GM18499 (cell line): ENCODE data around the gene PPFIA1.
"Not testable (repeated sequence)": the region's sequence is repeated elsewhere in the genome, so short reads cannot be mapped to it uniquely, and the experiment has no call there.

Experiments used
- ATAC-seq: cut with Tn5 transposase; IDR thresholded peaks from one replicate; pipeline ENCODE4 v1.9.1; 2021; ENCODE audit warnings: moderate number of reproducible peaks; ENCODE audit not compliant: insufficient read depth, unreplicated experiment

Gene PPFIA1

DNA sequence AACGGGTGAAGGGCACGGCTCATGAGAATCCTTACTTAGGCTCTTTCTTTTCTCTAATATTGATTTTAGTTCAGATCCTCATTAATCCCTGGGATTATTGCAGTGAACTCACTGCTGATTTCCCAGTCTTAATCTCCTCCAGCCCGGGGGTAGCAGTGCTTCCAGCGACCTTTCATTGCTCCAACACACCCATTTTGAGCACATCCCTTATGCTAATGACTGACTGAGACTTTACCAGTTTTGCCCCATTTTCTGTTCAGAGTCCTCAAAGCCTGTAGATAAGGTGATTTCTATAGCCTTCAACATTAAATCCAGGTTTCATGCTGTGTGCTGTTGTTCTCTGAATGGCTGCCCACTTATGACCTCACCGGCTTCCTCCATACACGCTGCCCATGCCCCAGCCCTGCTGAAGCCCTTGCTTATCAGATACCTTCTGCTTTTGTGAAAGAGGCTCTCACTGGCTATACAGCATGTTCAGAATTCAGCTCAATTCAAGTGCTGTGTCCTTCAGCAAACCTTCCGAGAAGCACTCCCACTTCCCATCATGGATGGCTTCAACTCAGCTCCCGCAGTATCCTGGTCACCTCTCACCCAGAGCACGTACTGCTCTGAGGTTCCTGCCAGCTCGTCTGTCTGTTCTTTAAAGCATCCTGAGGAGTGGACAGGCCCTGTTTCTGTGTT lies 49.0 kb downstream of the PPFIA1 start:
- ATAC-seq = no peak

DNA sequence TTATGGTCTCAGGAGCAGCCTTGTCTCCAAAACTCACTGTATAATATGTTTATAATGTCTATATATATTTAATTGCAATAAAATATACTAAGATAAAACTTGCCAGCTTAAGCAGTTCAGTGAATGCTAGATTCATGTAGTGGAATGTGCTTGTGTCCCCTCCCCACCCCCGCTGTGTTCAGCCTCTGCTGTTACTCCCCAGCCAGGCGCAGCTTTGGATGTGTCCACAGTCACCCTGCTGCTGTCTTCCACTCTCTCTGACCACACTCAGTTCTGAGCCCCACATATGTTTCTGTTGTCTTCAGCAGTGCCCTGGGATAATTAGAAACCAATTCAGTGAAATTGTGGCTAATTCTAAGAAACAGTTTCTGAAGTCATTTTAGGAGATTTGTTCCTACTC lies 52.2 kb downstream of the PPFIA1 start:
- ATAC-seq = no peak

DNA sequence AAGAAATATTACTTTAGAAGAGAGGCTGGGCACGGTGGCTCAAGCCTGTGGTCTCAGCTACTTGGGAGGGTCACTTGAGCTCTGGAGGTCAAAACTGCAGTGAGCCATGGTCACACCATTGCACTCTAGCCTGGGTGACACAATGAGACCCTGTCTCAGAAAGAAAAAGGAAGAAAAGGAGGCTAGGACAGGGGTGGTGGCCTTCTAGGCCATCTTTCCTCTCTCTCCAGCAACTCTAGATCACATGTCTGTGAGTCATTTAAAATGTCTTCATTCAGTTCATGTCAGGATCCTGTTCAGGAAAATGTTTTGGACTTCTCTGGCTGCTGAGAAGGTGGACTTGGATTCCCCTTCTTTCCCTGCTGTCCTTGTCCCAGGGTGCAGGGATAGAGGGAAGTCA lies 53.3 kb downstream of the PPFIA1 start:
- no peak for ATAC-seq

DNA sequence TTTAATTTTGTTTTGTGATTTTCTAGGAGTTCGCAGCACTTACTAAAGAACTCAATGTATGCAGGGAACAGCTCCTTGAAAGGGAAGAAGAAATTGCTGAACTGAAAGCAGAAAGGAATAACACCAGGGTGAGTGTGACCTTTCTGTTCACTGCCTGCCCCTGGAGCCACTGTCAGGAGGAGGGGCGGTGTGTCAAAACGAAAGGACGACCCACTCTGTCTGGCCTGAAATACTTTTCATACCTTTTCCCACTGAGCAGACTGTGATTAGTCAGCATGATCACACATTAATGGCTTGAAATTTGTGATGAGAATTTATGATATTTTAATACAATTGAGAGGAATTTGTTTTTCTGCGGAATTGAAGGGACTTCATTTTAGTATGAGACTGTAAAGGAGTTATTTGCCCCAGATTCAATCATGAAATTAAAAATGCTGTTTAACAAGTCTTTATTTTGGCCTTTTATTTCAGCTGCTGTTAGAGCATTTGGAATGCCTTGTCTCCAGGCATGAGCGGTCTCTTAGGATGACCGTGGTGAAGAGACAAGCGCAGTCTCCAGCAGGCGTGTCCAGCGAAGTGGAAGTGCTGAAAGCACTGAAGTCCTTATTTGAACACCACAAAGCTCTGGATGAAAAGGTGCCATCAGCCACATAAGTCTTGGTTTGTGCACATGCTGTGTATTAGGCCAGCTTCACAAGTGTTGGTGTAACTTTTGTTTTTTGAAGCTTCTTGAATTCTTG lies 54.1 kb downstream of the PPFIA1 start:
- no peak for ATAC-seq

DNA sequence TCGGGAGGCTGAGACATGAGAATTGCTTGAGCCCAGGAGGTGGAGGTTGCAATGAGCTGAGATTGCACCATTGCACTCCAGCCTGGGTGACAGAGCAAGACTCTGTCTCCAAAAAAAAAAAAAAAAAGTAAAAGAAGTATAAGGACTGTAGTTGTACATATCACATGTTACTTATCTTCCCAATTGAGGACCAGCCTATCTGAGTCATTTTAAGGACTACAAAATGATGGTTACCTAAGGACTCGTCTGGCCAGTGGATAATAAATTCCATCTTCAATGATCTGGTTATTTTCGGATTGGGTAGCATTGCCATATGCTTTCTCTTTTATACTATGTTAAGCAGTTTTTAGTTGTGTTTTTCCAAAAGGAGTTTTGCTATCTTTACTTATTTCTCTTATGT lies 55.3 kb downstream of the PPFIA1 start:
- ATAC-seq = no peak

DNA sequence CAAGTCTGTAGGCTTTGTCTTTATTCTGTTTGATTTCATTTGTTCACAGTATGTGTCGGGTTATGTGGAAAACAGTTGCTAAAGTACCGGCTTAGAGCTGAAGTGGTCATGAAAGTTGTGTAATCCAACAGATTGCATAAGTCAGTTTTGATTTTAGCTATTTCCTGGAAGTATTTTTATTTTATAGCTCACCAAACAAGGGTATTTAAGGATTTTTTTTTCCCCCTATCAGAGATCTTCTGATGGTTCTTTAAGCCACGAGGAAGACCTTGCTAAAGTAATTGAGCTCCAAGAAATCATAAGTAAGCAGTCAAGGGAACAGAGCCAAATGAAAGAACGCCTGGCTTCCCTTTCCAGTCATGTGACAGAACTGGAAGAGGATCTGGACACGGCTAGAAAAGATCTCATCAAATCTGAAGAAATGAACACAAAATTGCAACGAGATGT lies 55.9 kb downstream of the PPFIA1 start:
- no peak for ATAC-seq

DNA sequence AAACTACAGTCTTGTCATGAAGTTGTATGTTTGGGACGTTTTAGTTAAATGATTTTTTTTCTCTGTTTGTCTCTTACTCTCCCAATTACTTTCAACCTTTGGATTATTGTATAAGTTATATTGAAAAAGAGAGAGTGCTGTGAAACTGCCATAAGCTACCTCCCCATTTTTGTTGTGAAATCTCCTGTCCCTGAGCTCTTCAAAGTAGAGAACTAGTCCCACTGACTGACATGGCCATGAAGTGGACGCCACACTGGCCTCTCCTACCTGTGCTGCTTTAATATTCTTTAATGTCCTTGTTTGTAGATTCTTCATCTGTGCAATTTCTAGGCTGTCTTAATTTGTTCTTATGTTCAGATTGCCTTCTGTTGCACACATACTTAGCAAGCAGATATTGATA lies 56.3 kb downstream of the PPFIA1 start:
- ATAC-seq = no peak

DNA sequence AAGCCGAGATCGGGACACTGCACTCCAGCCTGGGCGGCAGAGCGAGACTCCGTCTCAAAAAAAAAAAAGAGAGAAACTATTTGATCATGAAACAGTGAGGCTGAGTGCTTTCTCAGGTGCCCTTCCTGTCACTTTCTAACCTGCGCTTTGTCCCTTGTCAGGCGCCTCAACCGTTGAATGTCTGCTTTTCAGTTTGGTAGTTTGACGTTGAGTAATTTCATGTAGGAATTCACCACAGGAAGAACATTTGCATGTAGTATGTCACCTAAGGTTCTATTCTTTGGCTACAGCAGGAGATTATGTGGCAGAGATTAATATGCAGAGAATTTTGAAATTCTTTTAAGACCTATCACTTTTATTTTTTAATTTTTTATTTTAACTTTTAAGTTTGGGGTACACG lies 57.2 kb downstream of the PPFIA1 start:
- ATAC-seq = no peak

DNA sequence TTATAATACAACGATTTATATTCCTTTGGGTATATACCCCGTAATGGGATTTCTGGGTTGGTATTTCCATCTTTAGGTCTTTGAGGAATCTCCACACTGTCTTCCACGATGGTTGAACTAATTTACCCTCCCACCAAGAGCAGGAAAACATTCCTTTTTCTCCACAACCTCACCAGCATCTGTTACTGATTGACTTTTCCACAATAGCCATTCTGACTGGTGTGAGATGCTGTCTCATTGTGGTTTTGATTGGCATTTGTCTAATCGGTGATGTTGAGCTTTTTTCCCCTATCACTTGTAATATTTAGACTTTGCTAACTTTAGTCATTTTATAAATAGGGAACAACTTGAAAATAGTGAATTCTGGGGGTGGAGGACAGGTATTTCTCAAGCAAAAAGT lies 58.1 kb downstream of the PPFIA1 start:
- no peak for ATAC-seq

DNA sequence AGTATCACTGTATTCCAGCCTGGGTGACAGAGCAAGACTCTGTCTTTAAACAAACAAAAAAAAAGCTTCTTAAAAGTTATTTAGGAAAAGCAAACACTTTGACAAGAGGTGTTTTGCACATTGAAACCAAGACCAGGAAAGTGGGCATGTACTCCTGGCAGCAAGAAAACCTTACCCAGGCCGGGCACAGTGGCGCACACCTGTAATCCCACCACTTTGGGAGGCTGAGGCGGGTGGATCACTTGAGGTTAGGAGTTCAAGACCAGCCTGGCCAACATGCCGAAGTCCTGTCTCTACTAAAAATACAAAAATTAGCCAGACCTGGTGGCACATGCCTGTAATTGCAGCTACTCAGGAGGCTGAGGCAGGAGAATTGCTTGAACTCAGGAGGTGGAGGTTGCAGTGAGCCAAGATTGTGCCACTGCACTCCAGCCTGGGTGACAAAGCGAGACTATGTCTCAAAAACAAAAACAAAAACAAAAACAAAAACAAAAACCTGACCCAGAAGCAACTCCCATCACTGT lies 60.9 kb downstream of the PPFIA1 start:
- ATAC-seq = not testable (repeated sequence)

DNA sequence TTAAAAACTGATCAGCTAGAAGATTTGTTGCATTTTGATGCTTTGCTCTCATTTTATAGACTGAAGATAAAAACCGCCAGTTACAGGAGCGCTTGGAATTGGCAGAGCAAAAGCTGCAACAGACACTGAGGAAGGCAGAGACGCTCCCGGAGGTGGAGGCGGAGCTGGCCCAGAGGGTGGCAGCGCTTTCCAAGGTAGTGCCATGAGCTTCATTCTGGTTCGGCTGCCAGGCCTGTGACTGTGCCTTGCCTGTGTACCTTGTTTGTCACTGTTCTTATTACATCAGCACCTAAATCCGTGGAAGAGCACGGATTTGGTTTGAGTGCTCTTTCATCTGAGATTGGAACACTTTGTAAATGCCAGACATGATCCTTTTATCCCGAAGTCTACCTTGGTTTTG lies 61.4 kb downstream of the PPFIA1 start:
- ATAC-seq = no peak

DNA sequence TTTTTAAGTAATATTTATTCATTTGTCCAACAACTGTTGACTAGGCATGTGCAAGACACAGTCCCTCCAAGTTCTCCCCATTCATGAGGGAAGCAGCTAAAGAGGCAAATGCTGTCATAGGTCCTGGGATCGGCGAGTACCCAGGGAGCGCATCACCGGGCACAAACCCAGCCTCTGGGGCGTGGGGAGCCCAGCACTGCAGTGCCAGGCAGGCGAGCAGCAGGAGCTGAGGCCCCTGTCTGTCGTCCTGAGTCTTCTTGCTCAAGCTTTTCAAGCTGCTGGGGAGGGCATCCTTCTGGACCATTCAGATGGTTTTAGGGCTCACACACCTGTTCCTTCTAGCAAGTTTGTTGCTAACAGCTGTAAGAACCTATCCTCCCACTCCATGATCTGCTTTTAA lies 62.1 kb downstream of the PPFIA1 start:
- no peak for ATAC-seq

DNA sequence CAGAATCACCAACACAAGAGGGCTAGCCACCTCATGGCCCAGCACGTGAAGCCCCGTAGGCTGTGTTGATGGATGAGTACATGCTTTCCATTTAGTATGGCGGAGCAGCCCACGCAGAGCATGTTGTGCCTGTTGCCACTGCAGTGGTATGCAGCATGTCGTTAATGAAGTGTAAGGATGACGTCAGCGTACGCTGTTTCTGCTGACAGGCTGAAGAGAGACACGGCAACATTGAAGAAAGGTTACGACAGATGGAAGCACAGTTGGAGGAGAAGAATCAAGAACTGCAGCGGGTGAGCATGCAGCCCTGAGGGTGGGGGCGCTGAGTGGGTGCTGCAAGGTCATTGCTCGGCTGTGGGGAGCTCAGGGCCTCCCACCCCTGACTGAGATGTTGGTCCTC lies 62.8 kb downstream of the PPFIA1 start:
- ATAC-seq = no peak

DNA sequence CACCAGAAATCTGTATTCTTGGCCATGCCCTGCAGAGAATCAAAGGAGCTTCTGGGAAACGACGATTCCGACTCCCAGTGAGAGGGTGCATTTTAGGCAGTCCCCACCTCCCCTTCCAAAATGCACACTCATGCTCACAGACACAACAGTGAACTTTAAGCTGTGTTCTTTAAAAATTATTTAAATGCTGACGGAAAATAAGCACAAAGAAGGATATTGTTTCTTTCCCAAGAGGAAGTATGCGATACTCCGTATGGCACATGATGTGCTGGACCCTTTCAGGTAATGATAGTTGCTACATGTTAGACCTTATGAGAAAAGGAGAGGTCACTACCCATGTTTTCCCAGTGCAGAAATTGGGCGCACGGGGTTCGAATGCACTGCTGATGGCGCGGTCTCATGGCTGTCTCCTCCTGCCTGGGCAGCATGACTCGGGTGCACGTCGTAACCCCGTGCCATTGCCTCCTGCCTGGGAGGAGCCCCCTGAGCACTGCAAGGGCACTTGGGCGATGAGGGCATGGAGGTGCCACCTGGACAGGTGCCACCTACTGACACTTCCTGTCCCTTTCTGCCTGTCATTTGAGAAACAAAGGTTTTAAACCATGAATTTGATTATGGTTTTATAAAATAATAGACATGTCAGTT lies 64.0 kb downstream of the PPFIA1 start:
- ATAC-seq = no peak

DNA sequence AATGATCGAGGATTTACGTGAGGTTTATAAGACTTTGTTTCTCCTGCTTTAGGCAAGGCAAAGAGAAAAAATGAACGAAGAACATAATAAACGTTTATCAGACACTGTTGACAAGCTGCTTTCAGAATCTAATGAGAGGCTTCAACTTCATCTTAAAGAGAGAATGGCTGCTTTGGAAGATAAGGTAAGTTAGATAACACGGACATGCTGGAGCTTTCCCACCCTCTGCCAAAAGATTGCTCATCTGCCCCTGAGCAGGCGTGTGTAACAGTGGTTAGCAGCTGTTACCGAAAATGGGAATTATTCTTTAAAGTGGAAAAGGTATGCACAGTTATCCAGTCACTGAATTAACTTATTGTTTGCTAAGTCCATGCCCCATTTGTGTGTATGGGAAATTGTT lies 65.0 kb downstream of the PPFIA1 start:
- ATAC-seq = no peak

DNA sequence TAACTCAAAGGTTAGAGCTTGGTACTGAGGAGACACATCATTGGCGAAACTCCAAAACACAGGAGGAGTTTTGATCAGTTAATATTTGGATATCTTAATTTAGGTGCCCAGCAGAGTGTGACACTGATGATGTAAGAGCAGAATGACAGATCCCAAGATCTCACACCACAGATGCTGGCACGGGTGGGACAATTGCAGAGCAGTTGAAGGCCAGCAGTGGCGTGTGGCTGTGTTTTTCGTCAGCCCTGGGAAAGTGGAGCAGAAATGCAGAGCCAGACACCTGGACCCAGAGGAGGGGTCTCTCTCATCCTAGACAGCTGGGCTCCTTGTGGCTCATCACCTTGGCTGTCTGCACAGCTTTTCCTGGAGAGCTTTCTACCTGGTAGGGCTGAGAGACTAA lies 68.1 kb downstream of the PPFIA1 start:
- no peak for ATAC-seq

DNA sequence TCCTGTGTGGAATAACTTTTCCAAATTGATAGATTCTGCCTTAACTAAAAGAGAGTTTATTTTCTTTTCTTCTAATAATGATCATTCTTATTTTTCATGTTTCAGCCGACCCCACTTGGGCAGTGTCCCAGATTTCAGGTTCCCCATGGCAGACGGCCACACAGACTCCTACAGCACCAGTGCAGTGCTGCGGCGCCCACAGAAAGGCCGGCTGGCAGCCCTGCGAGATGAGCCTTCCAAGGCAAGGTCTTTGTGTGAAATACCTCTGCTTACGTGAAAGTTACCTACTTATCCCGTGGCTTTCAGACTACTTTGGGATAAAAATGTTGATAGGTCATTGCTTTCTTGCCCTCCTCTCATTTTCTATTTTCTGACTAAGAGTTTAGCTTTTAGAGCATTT lies 68.6 kb downstream of the PPFIA1 start:
- ATAC-seq = no peak

DNA sequence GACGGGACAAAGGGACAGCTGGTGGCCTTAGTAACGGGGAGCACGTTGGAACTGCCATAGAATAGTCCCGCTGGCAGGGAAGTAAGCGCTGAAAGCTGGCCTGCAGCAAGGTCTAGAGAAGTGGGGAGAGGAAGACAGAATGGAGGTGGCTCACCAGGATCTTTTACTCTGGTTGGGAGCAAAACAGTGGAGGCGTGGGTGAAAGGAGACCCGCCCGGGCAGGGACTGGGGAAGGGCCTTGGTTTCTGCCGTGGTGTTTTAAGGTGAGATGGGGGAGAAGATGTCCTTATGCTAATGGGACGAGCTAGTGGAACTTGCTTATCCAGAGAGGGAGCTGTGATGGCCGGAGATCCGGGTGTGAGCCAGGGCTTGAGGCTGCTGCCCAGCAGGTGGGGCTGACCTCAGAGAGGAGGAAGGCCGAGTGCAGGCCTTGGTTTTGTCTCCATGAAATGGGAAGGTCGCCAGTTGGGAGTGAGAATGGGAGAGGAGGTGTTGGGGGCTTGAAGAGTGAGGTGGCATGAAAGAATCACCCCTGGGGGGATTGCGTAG lies 71.5 kb downstream of the PPFIA1 start:
- no peak for ATAC-seq

DNA sequence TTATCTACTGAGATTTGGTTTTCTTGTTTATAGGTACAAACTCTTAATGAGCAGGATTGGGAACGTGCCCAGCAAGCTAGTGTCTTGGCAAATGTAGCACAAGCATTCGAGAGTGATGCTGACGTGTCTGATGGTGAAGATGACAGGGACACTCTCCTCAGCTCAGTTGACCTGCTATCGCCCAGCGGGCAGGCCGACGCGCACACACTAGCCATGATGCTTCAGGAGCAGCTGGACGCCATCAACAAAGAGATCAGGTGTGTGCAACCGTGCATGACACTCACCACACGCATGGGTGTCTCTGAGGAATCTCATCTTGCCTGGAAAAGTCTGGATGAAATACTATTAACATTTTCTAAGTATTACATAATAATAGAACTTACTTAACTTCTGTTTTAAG lies 73.1 kb downstream of the PPFIA1 start:
- no peak for ATAC-seq

DNA sequence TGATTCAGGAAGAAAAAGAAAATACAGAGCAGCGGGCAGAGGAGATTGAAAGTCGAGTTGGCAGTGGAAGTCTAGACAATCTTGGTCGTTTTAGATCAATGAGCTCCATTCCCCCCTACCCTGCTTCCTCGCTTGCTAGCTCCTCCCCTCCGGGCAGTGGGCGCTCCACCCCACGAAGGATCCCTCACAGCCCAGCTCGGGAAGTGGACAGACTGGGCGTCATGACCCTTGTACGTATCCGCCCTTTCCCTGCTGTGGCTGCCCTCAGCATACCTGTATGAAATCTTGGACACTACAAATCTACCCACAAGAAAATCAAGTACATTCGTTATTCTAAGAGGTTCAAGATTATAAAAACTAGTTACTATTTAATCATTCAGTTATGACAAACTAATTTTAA lies 77.7 kb downstream of the PPFIA1 start:
- ATAC-seq = no peak

DNA sequence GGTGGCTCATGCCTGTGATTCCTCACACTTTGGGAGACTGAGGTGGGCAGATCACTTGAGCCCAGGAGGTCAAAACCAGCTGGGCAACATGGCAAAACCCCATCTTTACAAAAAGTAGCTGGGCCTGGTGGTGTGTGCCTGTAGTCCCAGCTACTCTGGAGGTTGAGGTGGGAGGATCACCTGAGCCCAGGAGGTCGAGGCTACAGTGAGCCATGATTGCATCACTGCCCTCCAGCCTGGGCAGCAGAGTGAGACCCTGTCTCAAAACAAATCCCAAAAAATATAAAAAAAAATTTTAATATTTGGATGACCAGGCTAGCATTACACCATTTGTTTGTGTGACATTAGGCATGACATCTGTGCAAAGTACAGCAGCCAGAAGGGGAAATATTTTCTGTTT lies 78.1 kb downstream of the PPFIA1 start:
- ATAC-seq = no peak
